ENCODE measurements around the gene NCKAP5. TPM values are rescaled to one million over a fixed set of nuclear protein-coding genes. Genes with fewer than 3 reads are reported as not detected.

The NCKAP5 gene
- total RNA-seq, 1 donor from 2014 or later = 33.3 TPM

DNA sequence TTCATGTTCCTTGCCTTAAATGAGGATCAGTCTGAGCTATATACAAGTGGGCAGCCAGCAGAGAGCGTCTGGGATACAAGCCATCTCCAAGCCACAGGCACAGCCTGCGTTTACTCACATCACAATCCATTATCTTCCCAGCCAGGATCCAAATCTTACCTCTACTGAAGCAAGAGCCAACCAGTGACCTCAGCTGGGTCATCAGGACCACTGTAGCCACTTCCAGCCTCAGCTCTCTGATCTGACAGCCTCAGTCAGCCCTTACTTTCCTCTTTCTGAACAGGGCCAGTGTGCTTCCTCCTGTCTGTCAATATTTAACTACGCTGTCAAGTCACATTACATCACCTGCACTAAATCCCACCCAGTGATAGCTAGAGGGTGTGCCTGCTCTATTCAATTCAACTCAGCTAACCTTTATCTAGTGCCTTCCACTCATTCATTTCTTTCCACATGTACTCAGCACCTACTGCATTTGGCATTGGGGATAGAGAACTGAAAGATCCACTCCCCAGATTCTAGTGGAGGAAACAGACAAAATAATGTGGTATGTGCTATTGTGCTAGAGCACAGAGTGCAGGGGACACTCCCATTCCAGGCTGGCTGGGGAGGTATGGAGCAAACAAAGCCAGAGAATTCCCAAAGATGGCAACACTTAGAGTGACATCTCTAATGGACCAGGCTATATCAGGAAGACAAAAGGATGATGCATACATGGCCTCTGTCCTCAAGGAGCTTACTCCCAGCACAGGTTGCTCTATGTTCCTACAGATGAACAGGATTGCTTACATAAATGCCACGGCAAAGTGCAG is 146.5 kb downstream of the NCKAP5 start:
- peak; percentile 37 for DNase-seq

DNA sequence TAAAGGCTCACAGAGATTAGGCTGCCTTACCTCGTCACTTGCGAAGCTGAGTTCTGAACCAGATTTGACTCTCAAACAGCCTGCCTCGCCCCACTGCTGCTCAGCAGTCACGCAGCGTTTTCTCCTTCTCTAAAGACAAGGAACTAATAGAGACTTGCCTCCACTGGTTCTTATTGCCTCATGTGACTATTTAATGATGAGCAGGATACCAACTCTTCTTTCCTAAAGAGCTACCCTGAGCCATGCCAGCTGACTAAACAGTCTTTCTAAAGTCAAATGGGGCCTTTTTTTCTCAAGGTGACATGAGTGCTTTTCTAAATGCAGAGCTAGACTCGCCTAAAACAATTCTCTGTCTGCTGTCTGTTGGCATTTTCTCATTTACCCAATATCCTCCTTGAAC is 147.5 kb downstream of the NCKAP5 start:
- DNase-seq = no peak

- no peak for DNase-seq
These were observed 149.6 kb downstream of the NCKAP5 start for GRCh38 chr2:133418671-133419070.

DNA sequence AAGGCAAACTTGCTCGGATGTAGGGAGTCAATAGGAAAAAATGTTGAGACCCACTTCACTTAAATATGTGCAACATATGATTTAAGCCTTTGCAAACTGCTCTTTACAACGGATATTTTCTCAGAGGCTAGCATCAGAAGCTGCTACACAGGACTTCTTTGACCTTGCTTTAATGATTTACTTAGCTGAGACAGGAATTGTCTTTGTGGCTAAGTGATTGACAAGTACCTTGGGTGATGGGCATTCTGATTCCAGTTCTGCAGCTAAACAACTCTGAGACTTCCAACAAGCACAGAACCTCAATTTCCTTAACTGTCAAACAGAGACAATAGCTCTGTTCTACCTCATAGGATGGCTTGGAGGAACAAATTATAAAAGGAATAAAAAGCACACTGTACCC is 150.2 kb downstream of the NCKAP5 start:
- no peak for DNase-seq

DNA sequence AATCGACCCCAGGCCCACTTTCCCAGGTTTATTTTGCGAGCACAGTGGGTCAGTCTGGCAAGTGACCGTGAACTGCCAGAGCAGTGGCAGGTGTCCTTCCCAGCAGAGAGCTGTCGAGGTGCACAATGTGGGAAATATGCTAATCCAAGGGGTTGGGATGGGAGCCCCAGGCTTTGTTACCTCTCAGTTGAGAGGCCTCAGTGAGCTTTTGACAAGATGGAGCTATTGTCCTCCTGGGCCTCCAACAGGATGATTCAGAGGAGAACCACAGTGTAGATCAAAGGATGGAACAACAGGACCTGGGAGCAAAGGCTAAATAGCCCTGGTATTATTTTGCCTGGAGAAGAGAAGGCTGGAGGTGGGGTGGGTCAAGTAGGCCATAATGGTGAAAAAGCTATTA is 150.8 kb downstream of the NCKAP5 start:
- DNase-seq = no peak

DNA sequence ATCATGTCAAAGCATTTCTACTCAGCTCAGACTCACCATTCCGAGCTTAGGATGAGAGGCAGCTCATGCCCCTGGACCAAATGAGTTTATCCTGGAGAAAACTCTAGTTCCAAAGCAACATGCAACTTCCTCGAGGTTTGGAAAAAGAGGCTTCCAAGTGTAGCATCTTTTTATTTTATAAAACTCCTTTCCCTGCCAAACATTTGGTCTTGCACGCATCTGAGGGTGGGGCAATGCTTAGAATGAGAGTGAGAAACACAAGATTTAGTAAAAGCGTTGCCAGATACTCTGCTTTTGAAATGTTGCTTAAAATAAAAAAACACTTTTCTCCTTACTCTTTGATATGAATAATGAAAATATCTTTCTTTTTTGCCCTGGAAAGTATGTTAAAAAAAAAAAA is 151.5 kb downstream of the NCKAP5 start:
- peak; percentile 76 for DNase-seq

- peak; percentile 22 for DNase-seq
These were observed 152.1 kb downstream of the NCKAP5 start for GRCh38 chr2:133416146-133416545.

GRCh38 chr2:133415210-133415876 is 152.9 kb downstream of the NCKAP5 start:
- DNase-seq = no peak

GRCh38 chr2:133414486-133415209 is 153.6 kb downstream of the NCKAP5 start:
- no peak for DNase-seq

- DNase-seq = no peak
These were observed 154.4 kb downstream of the NCKAP5 start for GRCh38 chr2:133413863-133414262.

DNA sequence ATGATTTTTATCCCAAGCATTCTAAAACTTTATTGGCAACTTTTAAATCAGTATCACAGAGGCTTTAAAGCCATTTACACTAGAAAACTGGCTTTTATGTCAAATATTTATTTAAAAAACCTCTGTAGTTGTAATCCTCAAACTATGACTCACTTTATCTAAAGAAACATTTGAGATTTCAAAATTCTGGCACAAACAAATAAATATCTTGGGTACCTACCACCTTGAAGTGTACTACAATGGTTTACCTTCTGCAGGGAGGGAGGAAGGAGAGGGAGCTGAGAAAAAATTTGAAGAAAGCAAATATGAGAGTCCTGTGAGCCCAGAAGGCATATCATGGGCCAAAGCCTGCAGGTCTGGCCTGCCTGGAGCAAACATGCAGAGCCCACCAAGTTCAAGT is 155.6 kb downstream of the NCKAP5 start:
- no peak for DNase-seq

DNA sequence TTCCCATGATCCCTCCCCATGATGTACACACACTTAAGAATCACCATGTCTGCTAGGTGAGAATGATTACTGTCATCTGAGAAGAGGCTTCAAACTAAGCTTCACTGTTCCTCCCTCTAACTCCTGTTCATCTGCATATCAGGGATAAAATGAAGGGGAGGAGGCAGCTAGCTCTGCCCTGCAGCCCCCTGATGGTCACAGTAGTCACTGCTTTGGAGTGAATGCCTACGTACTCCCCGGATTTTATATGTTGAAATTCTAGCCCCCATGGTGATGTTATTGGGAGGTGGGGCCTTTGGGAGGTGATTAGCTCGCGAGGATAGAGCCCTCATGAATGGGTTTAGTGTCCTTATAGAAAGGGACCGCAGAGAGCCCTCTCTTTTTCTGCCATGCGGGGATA is 156.4 kb downstream of the NCKAP5 start:
- no peak for DNase-seq

DNA sequence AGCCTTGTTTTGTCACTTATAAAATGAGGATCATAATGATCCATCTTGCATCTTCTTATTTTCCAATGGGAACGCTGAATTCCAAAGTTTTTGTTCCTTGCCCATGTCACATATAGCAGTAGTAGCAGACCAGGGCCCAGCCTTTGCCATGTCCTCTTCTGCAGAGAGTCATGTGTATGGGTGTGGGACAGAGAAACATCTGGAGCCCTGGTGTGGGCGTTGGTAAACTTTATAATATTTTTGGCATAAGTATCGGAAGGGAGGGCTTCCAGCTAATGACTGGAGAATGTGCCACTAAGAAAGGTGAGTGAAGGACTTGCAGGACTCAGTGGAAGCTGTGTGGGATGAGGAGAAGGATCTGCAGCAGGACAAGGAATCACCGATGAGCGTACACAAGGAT is 157.2 kb downstream of the NCKAP5 start:
- no peak for DNase-seq

DNA sequence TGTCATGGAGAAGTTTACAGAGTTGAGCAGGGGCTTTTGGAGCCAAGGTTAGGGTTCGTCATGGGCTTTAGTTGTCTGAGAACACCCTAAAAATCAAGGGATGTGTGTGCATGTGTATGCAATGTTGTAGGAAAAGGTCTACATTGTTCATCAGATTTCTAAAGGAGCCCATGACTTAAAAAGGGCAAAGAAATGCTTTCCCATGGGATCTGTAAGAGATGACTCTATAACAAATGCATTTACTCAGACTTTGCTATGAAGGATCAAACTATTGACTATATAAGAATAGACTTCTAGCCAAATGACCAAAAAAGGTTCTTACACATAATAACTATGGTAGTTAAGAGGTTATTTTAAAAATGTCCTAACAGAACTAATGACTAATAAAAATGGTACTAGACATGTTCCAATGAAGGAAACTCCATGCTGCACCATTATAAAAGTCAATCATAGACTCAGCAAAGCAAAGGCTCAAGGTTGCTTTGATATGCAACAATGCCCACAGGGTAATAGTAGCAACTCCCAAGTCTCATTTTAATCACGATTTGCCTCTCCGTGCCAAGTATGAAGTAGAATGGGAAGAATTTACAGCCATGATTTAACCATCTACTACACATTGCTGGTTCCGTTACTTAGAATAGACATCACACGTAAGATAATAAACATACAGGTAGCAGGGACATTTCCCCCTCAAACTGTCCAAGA is 158.5 kb downstream of the NCKAP5 start:
- DNase-seq = no peak

- no peak for DNase-seq
These were observed 159.6 kb downstream of the NCKAP5 start for GRCh38 chr2:133408671-133409070.

DNA sequence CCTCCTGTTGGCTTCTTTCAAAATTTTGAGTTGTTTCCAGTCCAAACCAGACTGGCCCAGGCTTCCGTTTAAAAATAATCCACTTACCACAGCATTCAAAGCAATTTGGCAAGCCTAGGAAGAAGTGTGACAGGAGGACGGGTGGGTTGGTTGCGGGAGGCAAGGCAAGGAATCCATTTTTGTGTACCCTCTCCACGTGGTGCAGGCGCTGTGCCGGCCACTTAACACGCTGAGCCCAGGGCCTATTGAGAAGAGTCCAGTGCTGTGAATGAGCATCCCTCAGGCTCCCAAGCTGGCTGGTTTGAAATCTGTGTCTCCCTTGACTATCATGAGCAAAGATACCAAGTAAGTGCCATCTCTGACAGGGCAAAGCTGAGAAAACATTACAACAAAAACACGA is 160.9 kb downstream of the NCKAP5 start:
- DNase-seq = no peak

DNA sequence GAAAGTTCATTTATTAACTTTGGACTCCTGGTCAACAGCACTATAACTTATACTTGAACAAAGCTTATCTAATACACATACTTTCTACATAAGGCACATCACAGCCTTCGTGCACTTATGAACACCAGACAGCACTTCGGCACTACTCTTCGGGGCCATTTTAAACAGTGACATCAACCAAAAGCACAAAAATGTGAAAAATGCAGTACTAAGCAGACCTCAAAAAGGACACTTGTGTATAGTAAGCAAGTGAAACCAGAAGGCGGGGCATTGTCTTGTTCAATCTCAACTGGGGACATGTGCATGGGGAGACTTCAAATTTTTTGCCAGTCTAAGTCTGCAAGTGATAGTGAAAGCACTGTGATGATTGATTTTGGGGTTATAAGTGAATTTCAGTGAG is 163.0 kb downstream of the NCKAP5 start:
- no peak for DNase-seq

DNA sequence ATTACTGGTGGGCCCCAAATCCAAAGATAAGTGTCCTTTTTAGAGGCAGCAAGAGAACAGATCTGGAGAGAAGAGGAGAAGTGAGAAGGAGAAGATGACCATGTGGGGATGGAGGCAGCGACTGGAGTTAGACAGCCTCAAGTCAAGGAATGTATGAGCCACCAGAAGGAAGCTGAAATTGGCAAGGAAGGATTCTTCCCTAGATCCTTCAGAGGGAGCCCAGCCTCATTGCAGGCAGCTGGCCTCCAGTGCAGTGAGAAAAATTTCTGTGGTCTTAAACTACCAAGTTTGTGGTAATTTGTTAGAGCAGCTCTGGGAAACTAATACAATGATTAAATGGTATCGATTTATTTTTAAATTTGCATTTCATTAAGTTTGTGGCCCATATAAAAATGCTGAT is 167.9 kb downstream of the NCKAP5 start:
- no peak for DNase-seq

DNA sequence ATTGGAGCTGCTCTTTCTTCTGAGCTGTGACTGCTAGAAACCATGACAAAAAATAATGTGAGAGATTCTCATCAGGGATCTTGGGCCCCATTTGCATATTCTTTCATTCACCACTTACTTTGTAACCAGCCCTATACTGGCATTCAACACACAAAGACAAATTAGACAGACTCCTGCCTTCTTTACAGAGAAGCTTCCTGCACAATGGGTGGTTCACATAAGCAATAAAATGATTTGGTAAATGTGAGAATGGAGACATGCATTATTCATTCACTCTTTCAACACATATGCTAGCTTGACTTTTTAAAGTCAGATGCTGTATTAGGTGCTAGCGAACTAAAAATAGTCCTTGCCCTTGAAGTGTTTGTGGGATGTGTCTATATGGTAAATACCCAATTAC is 174.4 kb downstream of the NCKAP5 start:
- DNase-seq = no peak

GRCh38 chr2:133390156-133390555 is 178.1 kb downstream of the NCKAP5 start:
- no peak for DNase-seq

GRCh38 chr2:133389569-133389968 is 178.7 kb downstream of the NCKAP5 start:
- no peak for DNase-seq

DNA sequence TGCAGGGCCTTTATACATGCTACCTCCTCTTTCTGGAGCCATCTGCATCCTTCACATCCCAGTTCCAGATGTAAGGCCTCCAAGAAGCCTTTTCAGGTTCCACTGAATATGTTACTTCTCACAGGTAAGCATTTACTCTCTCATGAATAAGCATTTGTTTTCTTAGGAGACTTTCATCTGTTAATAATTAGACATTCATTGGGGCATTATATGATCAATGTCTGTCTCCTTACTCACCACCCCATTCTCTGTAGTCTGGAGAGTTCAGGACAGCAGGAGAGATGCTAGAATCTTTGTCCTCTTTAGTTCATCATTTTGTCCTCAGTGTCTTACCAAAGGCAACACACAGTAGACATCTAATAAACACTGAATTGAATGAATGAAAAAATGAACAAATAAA is 185.7 kb downstream of the NCKAP5 start:
- DNase-seq = no peak

DNA sequence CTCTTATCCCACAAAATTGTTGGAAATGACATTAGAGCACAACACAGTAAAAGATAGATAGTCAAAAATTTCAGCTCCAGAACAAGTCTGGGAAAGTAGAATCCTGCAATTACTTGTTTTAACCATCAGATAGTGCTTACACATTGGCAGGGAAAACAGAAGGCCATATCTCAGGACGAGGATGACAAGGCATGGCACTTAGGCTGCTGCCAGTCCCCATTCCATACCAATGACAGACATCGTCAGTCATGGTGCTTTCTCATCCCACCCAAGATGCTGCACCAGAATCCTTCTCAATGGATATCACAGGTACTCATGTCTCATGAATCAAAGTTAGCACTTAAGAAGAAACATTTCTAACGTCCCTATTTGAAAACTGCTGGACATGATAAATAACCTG is 187.3 kb downstream of the NCKAP5 start:
- no peak for DNase-seq

Data from skin of body (tissue), 2 donors.